ENCODE measurements around the gene LAGE3.

The LAGE3 gene

DNA sequence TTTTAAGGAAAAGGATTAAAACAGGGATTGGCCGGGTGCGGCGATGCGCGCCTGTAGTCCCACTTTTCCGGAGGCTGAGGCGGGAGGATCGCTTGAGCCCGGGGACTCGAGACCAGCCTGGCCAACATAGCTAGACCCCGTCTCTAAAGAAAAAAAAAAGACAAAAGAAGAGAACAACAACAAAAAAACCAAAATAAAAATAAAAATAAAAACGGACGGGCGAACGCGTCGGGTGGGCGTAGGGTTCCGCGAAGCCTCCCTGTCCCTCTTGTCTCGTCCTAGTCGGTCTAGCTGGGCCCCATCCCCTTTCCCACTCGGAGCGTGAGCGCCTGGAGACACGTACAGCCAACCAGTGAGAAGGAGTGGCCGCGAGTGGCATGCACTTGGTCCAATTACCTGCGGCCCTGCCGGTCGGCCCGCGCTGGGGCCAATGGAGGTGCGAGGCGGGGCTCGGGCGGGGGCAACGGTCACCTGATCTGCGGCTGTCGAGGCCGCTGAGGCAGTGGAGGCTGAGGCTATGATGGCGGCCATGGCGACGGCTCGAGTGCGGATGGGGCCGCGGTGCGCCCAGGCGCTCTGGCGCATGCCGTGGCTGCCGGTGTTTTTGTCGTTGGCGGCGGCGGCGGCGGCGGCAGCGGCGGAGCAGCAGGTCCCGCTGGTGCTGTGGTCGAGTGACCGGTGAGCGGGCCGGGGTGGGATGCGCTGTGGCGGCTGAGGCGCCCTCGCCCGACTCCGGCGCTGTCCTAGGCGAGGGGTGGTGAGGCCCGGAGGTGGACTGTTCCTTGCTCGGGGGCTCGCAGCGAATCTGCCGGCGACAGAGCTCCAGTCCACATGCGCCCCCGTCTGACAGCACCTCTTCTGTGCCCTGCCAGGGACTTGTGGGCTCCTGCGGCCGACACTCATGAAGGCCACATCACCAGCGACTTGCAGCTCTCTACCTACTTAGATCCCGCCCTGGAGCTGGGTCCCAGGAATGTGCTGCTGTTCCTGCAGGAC is 50.6 kb downstream of the LAGE3 start, which contains the start of gene ATP6AP1:
TSS of gene ATP6AP1 (plus strand) at position 502 of the 996 bp plus-strand sequence. CDS start at position 518, 16 bp downstream.
- Histone ChIP-seq H3K4me1 (ENCODE audit: insufficient read depth, poor library complexity, severe bottlenecking) (no peaks in the 10 kb centered on the region), H3K9me3 (ENCODE audit: severe bottlenecking) (no peaks in the 10 kb centered on the region), H3K27me3 (ENCODE audit: insufficient read depth, poor library complexity, severe bottlenecking) (no peaks in the 10 kb centered on the region), H3K4me3 (ENCODE audit: severe bottlenecking) (peak within 1 kb of the TSS; percentile 68), H3K36me3 (ENCODE audit: low read depth) (no peaks in the 10 kb centered on the region), H3K27ac (ENCODE audit: poor library complexity, severe bottlenecking) (peak within 1 kb of the TSS; percentile 24)
- ATAC-seq (ENCODE audit: low read depth), result peak; percentile 100
- DNase-seq (ENCODE audit: low spot score), result peak; percentile 89
- TF ChIP-seq, protein P1, sequence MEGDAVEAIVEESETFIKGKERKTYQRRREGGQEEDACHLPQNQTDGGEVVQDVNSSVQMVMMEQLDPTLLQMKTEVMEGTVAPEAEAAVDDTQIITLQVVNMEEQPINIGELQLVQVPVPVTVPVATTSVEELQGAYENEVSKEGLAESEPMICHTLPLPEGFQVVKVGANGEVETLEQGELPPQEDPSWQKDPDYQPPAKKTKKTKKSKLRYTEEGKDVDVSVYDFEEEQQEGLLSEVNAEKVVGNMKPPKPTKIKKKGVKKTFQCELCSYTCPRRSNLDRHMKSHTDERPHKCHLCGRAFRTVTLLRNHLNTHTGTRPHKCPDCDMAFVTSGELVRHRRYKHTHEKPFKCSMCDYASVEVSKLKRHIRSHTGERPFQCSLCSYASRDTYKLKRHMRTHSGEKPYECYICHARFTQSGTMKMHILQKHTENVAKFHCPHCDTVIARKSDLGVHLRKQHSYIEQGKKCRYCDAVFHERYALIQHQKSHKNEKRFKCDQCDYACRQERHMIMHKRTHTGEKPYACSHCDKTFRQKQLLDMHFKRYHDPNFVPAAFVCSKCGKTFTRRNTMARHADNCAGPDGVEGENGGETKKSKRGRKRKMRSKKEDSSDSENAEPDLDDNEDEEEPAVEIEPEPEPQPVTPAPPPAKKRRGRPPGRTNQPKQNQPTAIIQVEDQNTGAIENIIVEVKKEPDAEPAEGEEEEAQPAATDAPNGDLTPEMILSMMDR (IDR thresholded peaks at IDR 0.05; ENCODE audit: poor library complexity, severe bottlenecking), result no peak
